Endothelial cell of umbilical vein (primary cell): ENCODE measurements around the gene TEX28.

Source experiments
- POLR2A ChIP-seq: IDR thresholded peaks from 2 replicates; pipeline ENCODE4 v1.6.1; 2012; ENCODE audit warnings: low read depth, mild to moderate bottlenecking, control low read depth, low read length
- POLR2AphosphoS5 ChIP-seq: IDR thresholded peaks from 2 replicates; pipeline ENCODE4 v1.6.1; 2012; ENCODE audit warnings: low read depth, mild to moderate bottlenecking, control low read depth, low read length, moderate library complexity; ENCODE audit not compliant: insufficient read depth
- TF ChIP-seq, protein P1 (sequence below), 2 donors: IDR thresholded peaks; 1 replicate in 1 of 2; 2 replicates in 1 of 2; pipeline ENCODE4 v1.5.1; 2011; ENCODE audit warnings: low read length in 2 of 2, mild to moderate bottlenecking in 2 of 2, moderate library complexity in 2 of 2, control low read depth in 1 of 2, inconsistent platforms in 1 of 2, low read depth in 1 of 2; ENCODE audit not compliant: insufficient read depth in 1 of 2; ENCODE audit errors: extremely low read depth in 1 of 2

DNA sequence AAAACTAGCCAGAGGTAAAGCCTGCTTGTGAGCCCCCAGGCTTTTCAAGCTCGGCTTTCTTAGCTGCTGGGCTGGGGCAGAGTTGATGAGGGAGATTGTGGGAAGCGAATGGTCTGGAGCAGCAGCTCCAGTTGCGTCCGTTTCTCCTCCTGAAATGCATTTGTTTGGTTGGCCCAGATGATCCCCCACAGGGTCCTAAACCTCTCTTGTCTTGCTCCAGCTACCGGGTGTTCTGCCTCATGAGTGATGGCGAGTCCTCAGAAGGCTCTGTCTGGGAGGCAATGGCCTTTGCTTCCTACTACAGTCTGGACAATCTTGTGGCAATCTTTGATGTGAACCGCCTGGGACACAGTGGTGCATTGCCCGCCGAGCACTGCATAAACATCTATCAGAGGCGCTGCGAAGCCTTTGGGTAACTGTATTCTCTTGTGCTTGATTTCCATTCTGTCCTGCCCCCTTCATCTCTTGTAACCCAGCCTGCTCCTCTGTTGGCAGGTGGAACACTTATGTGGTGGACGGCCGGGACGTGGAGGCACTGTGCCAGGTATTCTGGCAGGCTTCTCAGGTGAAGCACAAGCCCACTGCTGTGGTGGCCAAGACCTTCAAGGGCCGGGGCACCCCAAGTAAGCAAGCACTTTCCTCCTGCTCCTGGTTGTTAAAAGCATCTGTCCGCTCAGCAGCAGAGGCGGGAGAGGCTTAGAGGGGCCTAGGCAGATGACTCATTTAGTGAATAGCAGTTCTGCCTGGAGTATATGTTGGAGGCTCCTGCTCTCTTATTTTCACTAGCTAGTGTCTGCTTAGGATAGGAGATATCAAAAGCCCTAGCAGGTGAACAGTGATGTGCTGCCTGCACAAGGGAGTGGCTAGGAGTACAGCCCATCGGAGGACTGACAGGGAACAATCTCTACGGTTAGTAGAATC, 16.0 kb upstream of the TEX28 start:
- TF ChIP-seq, protein P1, sequence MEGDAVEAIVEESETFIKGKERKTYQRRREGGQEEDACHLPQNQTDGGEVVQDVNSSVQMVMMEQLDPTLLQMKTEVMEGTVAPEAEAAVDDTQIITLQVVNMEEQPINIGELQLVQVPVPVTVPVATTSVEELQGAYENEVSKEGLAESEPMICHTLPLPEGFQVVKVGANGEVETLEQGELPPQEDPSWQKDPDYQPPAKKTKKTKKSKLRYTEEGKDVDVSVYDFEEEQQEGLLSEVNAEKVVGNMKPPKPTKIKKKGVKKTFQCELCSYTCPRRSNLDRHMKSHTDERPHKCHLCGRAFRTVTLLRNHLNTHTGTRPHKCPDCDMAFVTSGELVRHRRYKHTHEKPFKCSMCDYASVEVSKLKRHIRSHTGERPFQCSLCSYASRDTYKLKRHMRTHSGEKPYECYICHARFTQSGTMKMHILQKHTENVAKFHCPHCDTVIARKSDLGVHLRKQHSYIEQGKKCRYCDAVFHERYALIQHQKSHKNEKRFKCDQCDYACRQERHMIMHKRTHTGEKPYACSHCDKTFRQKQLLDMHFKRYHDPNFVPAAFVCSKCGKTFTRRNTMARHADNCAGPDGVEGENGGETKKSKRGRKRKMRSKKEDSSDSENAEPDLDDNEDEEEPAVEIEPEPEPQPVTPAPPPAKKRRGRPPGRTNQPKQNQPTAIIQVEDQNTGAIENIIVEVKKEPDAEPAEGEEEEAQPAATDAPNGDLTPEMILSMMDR (IDR thresholded peaks at IDR 0.05; ENCODE audit: extremely low read depth in 1 of 2, insufficient read depth in 1 of 2, low read depth in 1 of 2, low read length in 2 of 2), result no peak
- TF ChIP-seq POLR2AphosphoS5 (no peak), POLR2A (no peak)
